ENCODE results near the gene BABAM2. TPM values are rescaled to one million over a fixed set of nuclear protein-coding genes. Genes with fewer than 3 reads are reported as not detected.
A peak's percentile ranks its signal among the peaks of the same experiment; 100 is the strongest.

The BABAM2 gene
- total RNA-seq, 4 donors from 2014 or later, result 57.2 to 72.2 (median 67.5) TPM

GRCh38 chr2:28357055-28357454 is 466.5 kb downstream of the BABAM2 start:
- no peak for ATAC-seq
- intact Hi-C loops (cut with DNase I; ENCODE audit: low total_unique reads), result no loop called here

DNA sequence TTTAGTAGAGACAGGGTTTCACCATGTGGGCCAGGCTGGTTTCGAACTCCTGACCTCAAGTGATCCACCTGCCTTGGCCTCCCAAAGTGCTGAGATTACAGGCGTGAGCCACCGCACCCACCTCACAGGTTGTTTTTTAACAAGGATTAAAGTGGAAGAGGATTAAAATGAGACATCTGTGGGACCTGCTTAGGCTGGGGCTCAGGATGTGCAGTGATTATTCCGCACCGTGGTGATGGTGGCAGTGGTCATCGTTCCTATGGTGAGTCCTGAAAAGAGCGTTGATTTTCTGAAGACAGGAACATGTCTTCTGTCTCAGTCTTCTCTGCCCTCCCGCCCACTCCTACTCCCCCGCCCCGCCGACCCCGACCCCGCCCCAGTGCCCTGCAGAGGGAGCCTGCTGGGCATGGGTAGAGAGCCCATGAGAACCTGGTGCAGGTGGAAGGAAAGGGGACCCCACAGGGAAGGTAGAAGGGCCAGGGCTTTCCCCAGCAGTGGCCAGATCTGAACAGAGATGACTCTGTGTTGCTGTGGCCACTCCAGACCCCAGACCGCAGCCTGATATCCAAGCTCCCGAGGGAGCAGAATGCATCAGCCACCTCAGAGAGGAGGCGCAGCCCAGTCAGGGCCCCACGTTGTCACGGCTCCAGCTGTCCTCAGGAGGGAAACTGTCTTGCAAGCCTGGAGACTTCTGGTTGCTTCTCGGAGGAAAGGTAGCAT is 467.6 kb downstream of the BABAM2 start:
- Histone ChIP-seq H3K27me3 (no peaks in the 10 kb centered on the region), H3K27ac (no peak overlapping the region), H3K4me3 (no peak overlapping the region), H3K9me3 (no peaks in the 10 kb centered on the region), H3K4me1 (peaks cover 16 to 19% of the 10 kb centered on the region in 2 donors), H3K36me3 (no peaks in the 10 kb centered on the region)
- TF ChIP-seq POLR2A (IDR thresholded peaks at IDR 0.05), result no peak
- TF ChIP-seq, protein P1, sequence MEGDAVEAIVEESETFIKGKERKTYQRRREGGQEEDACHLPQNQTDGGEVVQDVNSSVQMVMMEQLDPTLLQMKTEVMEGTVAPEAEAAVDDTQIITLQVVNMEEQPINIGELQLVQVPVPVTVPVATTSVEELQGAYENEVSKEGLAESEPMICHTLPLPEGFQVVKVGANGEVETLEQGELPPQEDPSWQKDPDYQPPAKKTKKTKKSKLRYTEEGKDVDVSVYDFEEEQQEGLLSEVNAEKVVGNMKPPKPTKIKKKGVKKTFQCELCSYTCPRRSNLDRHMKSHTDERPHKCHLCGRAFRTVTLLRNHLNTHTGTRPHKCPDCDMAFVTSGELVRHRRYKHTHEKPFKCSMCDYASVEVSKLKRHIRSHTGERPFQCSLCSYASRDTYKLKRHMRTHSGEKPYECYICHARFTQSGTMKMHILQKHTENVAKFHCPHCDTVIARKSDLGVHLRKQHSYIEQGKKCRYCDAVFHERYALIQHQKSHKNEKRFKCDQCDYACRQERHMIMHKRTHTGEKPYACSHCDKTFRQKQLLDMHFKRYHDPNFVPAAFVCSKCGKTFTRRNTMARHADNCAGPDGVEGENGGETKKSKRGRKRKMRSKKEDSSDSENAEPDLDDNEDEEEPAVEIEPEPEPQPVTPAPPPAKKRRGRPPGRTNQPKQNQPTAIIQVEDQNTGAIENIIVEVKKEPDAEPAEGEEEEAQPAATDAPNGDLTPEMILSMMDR (IDR thresholded peaks at IDR 0.05 in 4 of 5, conservative IDR thresholded peaks at IDR 0.05 in 1 of 5), result no peak
- no peak for ATAC-seq
- no peak for DNase-seq
- intact Hi-C loops (cut with DNase I; ENCODE audit: low total_unique reads) (no loop called here), in situ Hi-C loops (cut with MboI; ENCODE audit: low sequenced_read_pairs in 4 of 4) (no loop called here)

More at GRCh38 chr2:28357055-28357454, 466.5 kb downstream of the BABAM2 start:
- TF ChIP-seq, protein P1 (IDR thresholded peaks at IDR 0.05 in 4 of 5, conservative IDR thresholded peaks at IDR 0.05 in 1 of 5), result no peak
- TF ChIP-seq POLR2A (IDR thresholded peaks at IDR 0.05), result no peak
- no peak for DNase-seq
- no peaks in the 10 kb centered on the region for H3K9me3 ChIP-seq
- H3K4me1 ChIP-seq, result peaks cover 16 to 19% of the 10 kb centered on the region in 2 donors
- in situ Hi-C loops (cut with MboI; ENCODE audit: low sequenced_read_pairs in 4 of 4), result no loop called here
- H3K36me3 ChIP-seq, result no peaks in the 10 kb centered on the region
- H3K4me3 ChIP-seq, result no peak overlapping the region
- no peaks in the 10 kb centered on the region for H3K27me3 ChIP-seq
- peak overlapping the region; percentile 82 to 93 (median 88) for H3K27ac ChIP-seq

GRCh38 chr2:28358668-28359201 is 468.2 kb downstream of the BABAM2 start:
- DNase-seq, result no peak

GRCh38 chr2:28359222-28360057 is 468.9 kb downstream of the BABAM2 start:
- TF ChIP-seq, protein P1 (IDR thresholded peaks at IDR 0.05 in 4 of 5, conservative IDR thresholded peaks at IDR 0.05 in 1 of 5), result no peak
- no peak for TF ChIP-seq POLR2A (IDR thresholded peaks at IDR 0.05)
- Histone ChIP-seq H3K27me3 (no peaks in the 10 kb centered on the region), H3K9me3 (no peaks in the 10 kb centered on the region), H3K4me1 (peaks cover 16 to 19% of the 10 kb centered on the region in 2 donors), H3K27ac (no peak overlapping the region), H3K4me3 (no peak overlapping the region), H3K36me3 (no peaks in the 10 kb centered on the region)
- intact Hi-C loops (cut with DNase I; ENCODE audit: low total_unique reads) (no loop called here), in situ Hi-C loops (cut with MboI; ENCODE audit: low sequenced_read_pairs in 4 of 4) (no loop called here)
- DNase-seq (no peak), ATAC-seq (no peak)

More at GRCh38 chr2:28358668-28359201, 468.2 kb downstream of the BABAM2 start:
- peaks cover 16 to 19% of the 10 kb centered on the region in 2 donors for H3K4me1 ChIP-seq
- no peak for ATAC-seq
- H3K4me3 ChIP-seq, result no peak overlapping the region
- H3K27me3 ChIP-seq, result no peaks in the 10 kb centered on the region
- no peaks in the 10 kb centered on the region for H3K36me3 ChIP-seq
- intact Hi-C loops (cut with DNase I; ENCODE audit: low total_unique reads), result no loop called here
- no peaks in the 10 kb centered on the region for H3K9me3 ChIP-seq
- no peak for TF ChIP-seq POLR2A (IDR thresholded peaks at IDR 0.05)
- TF ChIP-seq, protein P1 (IDR thresholded peaks at IDR 0.05 in 4 of 5, conservative IDR thresholded peaks at IDR 0.05 in 1 of 5), result no peak
- in situ Hi-C loops (cut with MboI; ENCODE audit: low sequenced_read_pairs in 4 of 4), result no loop called here
- H3K27ac ChIP-seq, result no peak overlapping the region

Measured in gastrocnemius medialis (tissue), 4 donors.